Activated CD8-positive, alpha-beta T cell treated with anti-CD3 and anti-CD28 coated beads for 36 hours (primary cell): ENCODE data around the gene HCN4. TPM values are rescaled to one million over a fixed set of nuclear protein-coding genes. Genes with fewer than 3 reads are reported as not detected.
"Not testable (repeated sequence)": the region's sequence is repeated elsewhere in the genome, so short reads cannot be mapped to it uniquely, and the experiment has no call there.

Source experiments
- ATAC-seq: fragments of 200-7000 bp; cut with Tn5 transposase; one replicate; pipeline ENCODE4 v1.10.0; 2021; ENCODE audit warnings: mild to moderate bottlenecking, moderate library complexity
- CTCF ChIA-PET: fragments of 350-600 bp; sonication (Branson Sonifier 250); formaldehyde crosslinking; loops from one replicate; lab custom pipeline; 2021; ENCODE audit warnings: antibody characterized with exemption; lab: Charles Lee
- POLR2A ChIA-PET: fragments of 350-600 bp; sonication (Branson Sonifier 250); formaldehyde crosslinking; loops from one replicate; lab custom pipeline; 2021; ENCODE audit warnings: antibody characterized with exemption; lab: Charles Lee
- DNase-seq: peaks from one replicate; pipeline ENCODE4 v3.0.0-alpha.2; 2020
- H3K27ac Mint-ChIP-seq: one replicate; pipeline ENCODE4 v1.8.0; 2021; ENCODE audit warnings: mild to moderate bottlenecking, mixed read lengths
- H3K27me3 Mint-ChIP-seq: one replicate; pipeline ENCODE4 v1.8.0; 2021; ENCODE audit warnings: mixed read lengths
- H3K36me3 Mint-ChIP-seq: one replicate; pipeline ENCODE4 v1.8.0; 2021; ENCODE audit warnings: low read depth, mixed read lengths
- H3K4me1 Mint-ChIP-seq: one replicate; pipeline ENCODE4 v1.8.0; 2021; ENCODE audit warnings: low read depth, mixed read lengths
- H3K4me3 Mint-ChIP-seq: one replicate; pipeline ENCODE4 v1.8.0; 2021; ENCODE audit warnings: mild to moderate bottlenecking, moderate library complexity, mixed read lengths
- H3K9me3 Mint-ChIP-seq: one replicate; pipeline ENCODE4 v1.8.0; 2021; ENCODE audit warnings: mixed read lengths
- CTCF ChIP-seq: fragments of 200-600 bp; IDR thresholded peaks from one replicate; pipeline ENCODE4 v1.8.0; 2022; ENCODE audit warnings: antibody characterized with exemption, mild to moderate bottlenecking
- intact Hi-C: fragments of 100-400 bp; cut with micrococcal nuclease; formaldehyde crosslinking; loops from one replicate; pipeline ENCODE4 v1.10.0; 2022
- total RNA-seq, 2 experiments: library from RNA; stranded (reverse); gene quantifications; one replicate each; pipeline ENCODE4 v1.2.3, GENCODE V29; 2021

The HCN4 gene
- total RNA-seq, 2 experiments from 2014 or later, result not detected

- DNase-seq, result no peak
- H3K9me3 Mint-ChIP-seq, result no peaks in the 10 kb centered on the region
- ChIA-PET POLR2A (no interaction called here), CTCF (no interaction called here)
- intact Hi-C loops, result no loop called here
- ATAC-seq, result no peak
- peaks cover 9% of the 10 kb centered on the region for H3K27me3 Mint-ChIP-seq
- H3K36me3 Mint-ChIP-seq, result no peaks in the 10 kb centered on the region
- TF ChIP-seq CTCF, result no peak
- H3K27ac Mint-ChIP-seq, result no peak overlapping the region
- no peak overlapping the region for H3K4me3 Mint-ChIP-seq
- H3K4me1 Mint-ChIP-seq, result no peaks in the 10 kb centered on the region
Measured at GRCh38 chr15:73313861-73314260, 54.9 kb downstream of the HCN4 start.

- TF ChIP-seq CTCF, result no peak
- no peak overlapping the region for H3K4me3 Mint-ChIP-seq
- no peaks in the 10 kb centered on the region for H3K9me3 Mint-ChIP-seq
- peaks cover 5% of the 10 kb centered on the region for H3K4me1 Mint-ChIP-seq
- no peak overlapping the region for H3K27ac Mint-ChIP-seq
- peaks cover 3% of the 10 kb centered on the region for H3K27me3 Mint-ChIP-seq
- CTCF ChIA-PET, result interaction anchor here (1.2 to 1.6 kb wide), 3 partner anchors 11 to 252 kb away, joined by 3 to 4 read pairs (median 4); no protein-coding TSS in a partner anchor
- H3K36me3 Mint-ChIP-seq, result no peaks in the 10 kb centered on the region
- ATAC-seq (no peak), DNase-seq (no peak)
- intact Hi-C loops, result loop anchor here (10.0 kb wide), 1 partner anchor 396 kb away; no protein-coding TSS in a partner anchor
- POLR2A ChIA-PET, result no interaction called here
Measured at GRCh38 chr15:73308305-73308704, 60.5 kb downstream of the HCN4 start.

DNA sequence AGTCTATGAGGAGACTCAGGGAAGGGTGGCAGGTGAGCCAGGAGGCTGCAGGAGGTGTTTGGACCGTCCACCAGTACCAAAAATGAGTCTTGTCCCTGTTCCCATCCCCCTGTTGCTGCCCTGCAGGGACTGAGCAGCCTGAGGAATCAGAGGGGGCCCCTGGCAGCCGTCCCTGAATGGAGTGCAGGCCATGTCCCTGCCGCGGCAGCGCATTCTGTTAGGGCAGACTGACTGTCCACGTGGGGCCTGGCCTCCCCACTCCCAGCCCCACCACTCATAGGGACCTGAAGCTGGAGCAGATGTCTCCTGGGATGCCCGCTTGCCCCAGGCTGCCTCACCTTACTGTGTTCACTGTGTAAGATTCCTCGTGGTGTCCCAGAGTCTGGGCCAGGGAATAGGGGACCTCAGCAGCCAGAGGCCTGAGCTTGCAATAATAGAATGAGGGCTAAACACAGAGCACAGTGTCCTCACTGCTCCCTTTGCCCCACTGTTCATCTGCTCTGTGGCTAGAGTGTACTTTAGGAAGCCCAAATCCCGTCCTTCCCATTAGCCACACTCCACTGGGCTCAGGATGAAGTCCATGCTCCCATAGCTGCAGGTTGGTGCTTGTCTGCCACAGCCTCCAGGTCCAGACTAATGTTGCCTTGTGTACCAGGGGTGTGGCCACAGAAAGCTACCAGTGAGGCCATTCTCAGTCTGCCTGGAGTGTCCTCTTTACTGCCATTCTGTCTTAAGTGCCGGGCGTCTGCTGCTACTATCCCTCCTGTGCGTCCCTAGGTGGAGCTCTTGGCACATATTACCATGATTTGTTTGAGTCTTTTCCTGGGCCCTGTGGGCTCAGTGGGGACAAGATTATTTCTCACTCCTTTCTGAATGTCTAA is 63.2 kb downstream of the HCN4 start:
- Mint-ChIP-seq H3K36me3 (no peaks in the 10 kb centered on the region), H3K9me3 (no peaks in the 10 kb centered on the region), H3K27me3 (peaks cover 3% of the 10 kb centered on the region), H3K4me1 (peaks cover 8% of the 10 kb centered on the region), H3K4me3 (no peak overlapping the region), H3K27ac (no peak overlapping the region)
- POLR2A ChIA-PET, result no interaction called here
- DNase-seq (peak; percentile 55), ATAC-seq (no peak)
- peak; percentile 49 for TF ChIP-seq CTCF
- CTCF ChIA-PET, result interaction anchor here (1.0 to 1.2 kb wide), 3 partner anchors 12 to 330 kb away, joined by 4 read pairs; no protein-coding TSS in a partner anchor
- intact Hi-C loops, result loop anchor here (10.0 kb wide), 1 partner anchor 399 kb away; no protein-coding TSS in a partner anchor

- Mint-ChIP-seq H3K27me3 (peaks cover 3% of the 10 kb centered on the region), H3K27ac (no peak overlapping the region), H3K36me3 (no peaks in the 10 kb centered on the region), H3K4me1 (peaks cover 8% of the 10 kb centered on the region), H3K4me3 (no peak overlapping the region), H3K9me3 (no peaks in the 10 kb centered on the region)
- intact Hi-C loops, result loop anchor here (10.0 kb wide), 1 partner anchor 401 kb away; no protein-coding TSS in a partner anchor
- ATAC-seq, result no peak
- POLR2A ChIA-PET, result no interaction called here
- CTCF ChIA-PET, result interaction anchor here (1.0 kb wide), 1 partner anchor 332 kb away, joined by 4 read pairs; no protein-coding TSS in a partner anchor
- DNase-seq, result no peak
- TF ChIP-seq CTCF, result no peak
Measured at GRCh38 chr15:73303636-73304035, 65.1 kb downstream of the HCN4 start.

DNA sequence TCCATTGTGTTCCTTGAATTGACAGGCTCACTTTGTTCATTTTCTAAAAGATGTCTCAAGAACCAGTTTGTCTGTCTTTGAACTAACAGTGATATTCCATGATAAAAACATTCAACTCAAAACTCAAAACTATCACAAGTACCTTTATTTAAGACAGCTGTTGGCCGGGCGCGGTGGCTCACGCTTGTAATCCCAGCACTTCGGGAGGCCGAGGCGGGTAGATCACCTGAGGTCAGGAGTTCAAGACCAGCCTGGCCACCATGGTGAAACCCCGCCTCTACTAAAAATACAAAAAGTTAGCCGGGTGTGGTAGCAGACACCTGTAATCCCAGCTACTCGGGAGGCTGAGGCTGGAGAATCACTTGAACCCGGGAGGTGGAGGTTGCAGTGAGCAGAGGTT is 68.5 kb downstream of the HCN4 start:
- POLR2A ChIA-PET, H3K4me3 Mint-ChIP-seq, H3K9me3 Mint-ChIP-seq, H3K27me3 Mint-ChIP-seq, ATAC-seq, H3K36me3 Mint-ChIP-seq, H3K27ac Mint-ChIP-seq, H3K4me1 Mint-ChIP-seq, DNase-seq: not testable (repeated sequence)
- intact Hi-C loops, result loop anchor here (10.0 kb wide), 1 partner anchor 405 kb away; no protein-coding TSS in a partner anchor
- CTCF ChIA-PET, result interaction anchor here (1.3 kb wide), 1 partner anchor 20 kb away, joined by 3 read pairs; no protein-coding TSS in a partner anchor
